Measurements from ENCODE around the gene CKAP5. TPM values are rescaled to one million over a fixed set of nuclear protein-coding genes. Genes with fewer than 3 reads are reported as not detected.

Gene CKAP5
- total RNA-seq, 4 donors from 2014 or later = 18.2 to 36.9 (median 29.7) TPM

DNA sequence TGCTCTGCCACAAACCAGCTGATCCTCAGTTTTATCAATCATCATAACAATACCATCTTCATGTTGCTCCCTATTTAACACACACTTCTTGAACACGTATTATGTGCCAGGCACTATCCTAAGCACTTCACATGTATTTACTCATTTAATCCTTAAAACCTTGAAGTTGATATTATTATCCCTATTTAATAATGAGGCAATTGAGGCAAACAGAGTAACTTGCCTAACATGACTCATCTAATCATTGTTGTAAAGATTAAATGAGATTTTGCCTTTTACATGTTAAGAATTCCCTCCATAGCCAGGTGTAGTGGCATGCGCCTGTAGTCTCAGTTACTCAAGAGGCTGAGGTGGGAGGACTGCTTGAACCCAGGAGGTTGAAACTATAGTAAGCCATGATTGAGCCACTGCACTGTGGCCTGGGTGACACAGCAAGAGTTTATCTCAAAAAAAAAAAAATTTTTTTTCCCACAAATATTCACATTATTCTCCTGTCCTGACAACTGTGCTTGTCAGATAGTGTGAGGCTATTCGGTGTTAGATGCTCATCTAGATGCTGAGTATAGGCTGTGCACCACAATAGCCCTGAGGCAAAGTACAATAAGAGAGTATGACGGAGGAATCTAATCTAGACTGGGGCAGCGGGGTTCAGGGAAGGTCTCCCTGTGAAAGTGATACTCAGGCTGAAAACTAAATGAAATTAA is 13.4 kb downstream of the CKAP5 start:
- peaks cover 0 to 22% (median under 1%) of the 10 kb centered on the region in 3 donors for H3K4me1 ChIP-seq
- H3K4me3 ChIP-seq = no peak overlapping the region
- 57 to 74% methylated on average over 5 of the region's 5 CpGs for WGBS, 2 donors
- H3K9me3 ChIP-seq = no peaks in the 10 kb centered on the region
- intact Hi-C loops (cut with DNase I) = no loop called here
- no peak for TF ChIP-seq CTCF (IDR thresholded peaks at IDR 0.05)
- DNase-seq = no peak
- no peaks in the 10 kb centered on the region for H3K36me3 ChIP-seq
- no peaks in the 10 kb centered on the region for H3K27me3 ChIP-seq
- no peak overlapping the region for H3K27ac ChIP-seq

DNA sequence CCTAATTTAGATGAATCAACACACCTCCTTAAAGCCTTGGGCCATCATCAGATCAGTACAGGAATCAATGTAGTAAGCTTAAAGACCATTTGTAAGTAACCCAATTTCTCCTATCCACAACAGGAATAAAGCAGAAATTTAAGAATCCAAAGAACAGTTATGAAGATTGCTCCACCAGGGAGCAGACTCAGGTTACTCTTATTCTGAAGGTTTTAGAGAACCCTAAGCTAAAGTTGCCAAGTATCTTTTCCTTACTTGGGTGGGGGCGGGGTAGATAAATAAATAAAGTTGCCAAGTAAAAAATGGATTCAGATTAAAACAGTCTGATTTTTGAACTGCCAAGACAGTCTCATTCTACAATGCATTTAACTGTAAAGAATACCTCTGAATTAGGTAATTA is 18.1 kb downstream of the CKAP5 start:
- no peaks in the 10 kb centered on the region for H3K27me3 ChIP-seq
- no peaks in the 10 kb centered on the region for H3K9me3 ChIP-seq
- H3K36me3 ChIP-seq = no peaks in the 10 kb centered on the region
- H3K27ac ChIP-seq = no peak overlapping the region
- intact Hi-C loops (cut with DNase I) = no loop called here
- TF ChIP-seq CTCF (IDR thresholded peaks at IDR 0.05) (no peak), POLR2A (IDR thresholded peaks at IDR 0.05) (no peak)
- peaks cover 9 to 51% (median 13%) of the 10 kb centered on the region in 3 donors for H3K4me1 ChIP-seq
- WGBS, 2 donors = 54 to 67% methylated on average over 1 of the region's 1 CpG
- H3K4me3 ChIP-seq = no peak overlapping the region
- no peak for DNase-seq

DNA sequence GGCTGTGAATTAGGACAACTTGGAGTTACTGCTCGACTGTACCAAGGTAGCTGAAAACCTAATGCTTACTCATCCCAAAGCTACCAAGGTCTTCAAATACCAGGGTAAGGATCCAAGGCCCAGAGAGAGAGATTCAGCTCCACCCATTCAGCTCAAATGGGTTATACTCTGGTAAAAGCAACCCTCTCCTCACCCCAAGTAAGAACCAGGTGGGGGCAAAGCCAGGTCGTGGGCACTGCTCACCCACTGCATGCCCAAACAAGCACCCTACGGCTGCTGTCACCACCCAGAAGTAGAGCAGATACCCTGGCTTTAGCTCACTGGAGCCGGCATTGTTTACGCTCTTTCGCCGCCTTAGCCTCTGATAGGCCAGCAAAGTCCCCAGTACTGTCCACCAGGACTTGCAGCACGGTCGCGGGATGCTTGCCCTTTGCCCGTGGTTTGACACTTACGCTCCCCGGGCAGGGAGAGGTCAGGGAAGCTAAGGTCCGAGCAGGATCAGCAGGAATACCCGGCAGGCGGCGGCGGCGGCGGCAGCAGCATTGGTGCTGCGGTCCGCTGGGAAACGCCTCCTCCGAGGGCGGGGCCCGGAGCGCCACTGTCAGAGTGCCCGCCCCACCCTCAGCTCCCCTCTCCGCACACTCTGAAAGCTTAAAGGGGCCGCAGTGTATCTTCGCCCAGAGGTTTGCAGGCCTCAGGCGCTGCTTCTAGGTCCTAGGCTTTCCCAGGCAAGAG is 19.6 kb downstream of the CKAP5 start:
- TF ChIP-seq POLR2A (IDR thresholded peaks at IDR 0.05) (no peak), CTCF (IDR thresholded peaks at IDR 0.05) (peak in 1 of 6 experiments; percentile 23)
- Histone ChIP-seq H3K4me1 (peaks cover 9 to 41% (median 13%) of the 10 kb centered on the region in 3 donors), H3K9me3 (no peaks in the 10 kb centered on the region), H3K36me3 (no peaks in the 10 kb centered on the region), H3K27ac (peak overlapping the region; percentile 72 to 86 (median 84)), H3K4me3 (peak overlapping the region; percentile 50 to 78 (median 66)), H3K27me3 (no peaks in the 10 kb centered on the region)
- no peak for DNase-seq
- 0 to 25% methylated on average over 1 to 2 of the region's 32 CpGs for WGBS, 2 donors
- intact Hi-C loops (cut with DNase I) = no loop called here

DNA sequence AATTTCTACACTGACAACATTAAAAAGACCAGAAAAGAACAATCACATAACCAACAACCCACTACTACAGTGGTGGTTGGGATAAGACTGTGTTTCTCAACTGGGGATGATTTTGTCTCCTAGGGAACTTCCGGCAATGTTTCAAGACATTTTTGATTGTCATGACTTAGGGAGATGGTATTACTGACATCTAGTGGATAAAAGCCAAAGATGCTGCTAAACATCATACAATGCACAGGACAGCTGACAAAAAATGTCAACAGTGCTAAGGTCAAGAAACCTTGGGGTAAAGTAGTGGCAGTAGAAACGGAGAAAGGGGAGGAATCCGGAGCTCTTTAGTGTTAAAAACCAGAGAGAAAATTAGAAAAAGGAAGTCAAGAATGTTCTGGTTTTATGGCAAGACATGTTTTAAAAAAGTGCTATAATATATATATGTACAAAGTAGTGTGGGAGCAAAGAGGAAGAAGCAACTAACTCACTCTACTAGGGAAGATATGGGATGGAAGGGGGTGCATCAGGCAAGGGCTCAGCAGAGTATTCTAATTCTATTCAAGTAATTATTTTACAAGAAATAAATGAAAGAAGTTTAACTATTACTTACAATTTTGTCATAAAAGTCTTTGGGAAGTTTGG is 37.2 kb downstream of the CKAP5 start:
- Histone ChIP-seq H3K27me3 (no peaks in the 10 kb centered on the region), H3K4me3 (no peak overlapping the region), H3K36me3 (peaks cover 0 to 91% (median 0%) of the 10 kb centered on the region in 3 donors), H3K27ac (no peak overlapping the region), H3K4me1 (no peaks in the 10 kb centered on the region), H3K9me3 (no peaks in the 10 kb centered on the region)
- TF ChIP-seq CTCF (IDR thresholded peaks at IDR 0.05) (peak in 1 of 6 experiments; percentile 33), POLR2A (IDR thresholded peaks at IDR 0.05) (no peak)
- DNase-seq = no peak
- 70 to 75% methylated on average over 3 of the region's 3 CpGs for WGBS, 2 donors
- intact Hi-C loops (cut with DNase I) = no loop called here
